ENCODE data around the gene TSSK2. TPM values are rescaled to one million over a fixed set of nuclear protein-coding genes. Genes with fewer than 3 reads are reported as not detected.

Gene TSSK2
- total RNA-seq, 2 experiments from 2014 or later, result not detected

DNA sequence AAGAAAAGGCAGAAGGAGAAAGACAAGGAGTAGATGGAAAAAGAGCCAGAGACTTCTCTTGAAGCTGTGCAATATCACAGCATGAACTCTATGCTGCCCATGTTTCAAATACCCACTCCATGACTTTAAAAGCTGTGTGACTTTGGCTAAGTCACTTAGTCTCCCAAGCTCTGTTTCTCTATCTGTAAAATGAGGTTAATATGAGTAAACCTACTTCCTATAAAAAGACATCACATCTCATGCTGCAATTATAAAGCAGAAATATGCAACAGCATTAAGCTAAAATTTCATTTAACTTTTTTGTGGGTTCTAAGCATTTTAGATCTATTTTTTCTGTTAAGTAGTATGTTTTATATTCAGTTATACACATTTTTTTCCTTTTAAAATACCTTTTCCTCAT lies 20.5 kb upstream of the TSSK2 start:
- no peak for TF ChIP-seq EZH2phosphoT487 (IDR thresholded peaks at IDR 0.05; ENCODE audit: borderline replicate concordance, low read depth, low read length)
- TF ChIP-seq, protein P1, sequence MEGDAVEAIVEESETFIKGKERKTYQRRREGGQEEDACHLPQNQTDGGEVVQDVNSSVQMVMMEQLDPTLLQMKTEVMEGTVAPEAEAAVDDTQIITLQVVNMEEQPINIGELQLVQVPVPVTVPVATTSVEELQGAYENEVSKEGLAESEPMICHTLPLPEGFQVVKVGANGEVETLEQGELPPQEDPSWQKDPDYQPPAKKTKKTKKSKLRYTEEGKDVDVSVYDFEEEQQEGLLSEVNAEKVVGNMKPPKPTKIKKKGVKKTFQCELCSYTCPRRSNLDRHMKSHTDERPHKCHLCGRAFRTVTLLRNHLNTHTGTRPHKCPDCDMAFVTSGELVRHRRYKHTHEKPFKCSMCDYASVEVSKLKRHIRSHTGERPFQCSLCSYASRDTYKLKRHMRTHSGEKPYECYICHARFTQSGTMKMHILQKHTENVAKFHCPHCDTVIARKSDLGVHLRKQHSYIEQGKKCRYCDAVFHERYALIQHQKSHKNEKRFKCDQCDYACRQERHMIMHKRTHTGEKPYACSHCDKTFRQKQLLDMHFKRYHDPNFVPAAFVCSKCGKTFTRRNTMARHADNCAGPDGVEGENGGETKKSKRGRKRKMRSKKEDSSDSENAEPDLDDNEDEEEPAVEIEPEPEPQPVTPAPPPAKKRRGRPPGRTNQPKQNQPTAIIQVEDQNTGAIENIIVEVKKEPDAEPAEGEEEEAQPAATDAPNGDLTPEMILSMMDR (conservative IDR thresholded peaks at IDR 0.05; ENCODE audit: low read length), result no peak
- intact Hi-C loops (cut with micrococcal nuclease; ENCODE audit: unreplicated experiment), result no loop called here
- peaks cover 91% of the 10 kb centered on the region for H3K79me2 ChIP-seq (ENCODE audit: insufficient read depth, low read depth, low read length)
- H3K9me2 ChIP-seq (ENCODE audit: insufficient read depth, low read length), result no peaks in the 10 kb centered on the region
- H4K20me1 ChIP-seq (ENCODE audit: insufficient read depth, low read length), result peaks cover 28% of the 10 kb centered on the region
- BruUV-seq (replicated peaks), result no TSS peak
- ChIA-PET POLR2A (interaction anchor here (0.6 to 1.3 kb wide), 3 partner anchors 8 to 47 kb away, joined by 3 to 4 read pairs (median 3); no protein-coding TSS in a partner anchor), CTCF (ENCODE audit: unreplicated experiment) (interaction anchor here (1.6 kb wide), 1 partner anchor 34 kb away, joined by 3 read pairs; the partner anchor contains the start of gene ESS2)
- peaks cover 24% of the 10 kb centered on the region for H3K36me3 ChIP-seq (ENCODE audit: insufficient read depth, low read length)
- H3K27ac ChIP-seq (ENCODE audit: low read depth, low read length, poor library complexity, severe bottlenecking), result no peak overlapping the region
- H2AFZ ChIP-seq (ENCODE audit: low read length), result no peak overlapping the region
- no peaks in the 10 kb centered on the region for H3K9me3 ChIP-seq (ENCODE audit: low read length)
- H3K4me3 ChIP-seq (ENCODE audit: low read depth, low read length, poor library complexity, severe bottlenecking), result no peak overlapping the region
- peaks cover 32% of the 10 kb centered on the region for H3K4me1 ChIP-seq (ENCODE audit: insufficient read depth, low read length, poor library complexity, severe bottlenecking)
- no peak overlapping the region for H3K4me2 ChIP-seq (ENCODE audit: low read length)
- no peak for DNase-seq (ENCODE audit: low spot score)

DNA sequence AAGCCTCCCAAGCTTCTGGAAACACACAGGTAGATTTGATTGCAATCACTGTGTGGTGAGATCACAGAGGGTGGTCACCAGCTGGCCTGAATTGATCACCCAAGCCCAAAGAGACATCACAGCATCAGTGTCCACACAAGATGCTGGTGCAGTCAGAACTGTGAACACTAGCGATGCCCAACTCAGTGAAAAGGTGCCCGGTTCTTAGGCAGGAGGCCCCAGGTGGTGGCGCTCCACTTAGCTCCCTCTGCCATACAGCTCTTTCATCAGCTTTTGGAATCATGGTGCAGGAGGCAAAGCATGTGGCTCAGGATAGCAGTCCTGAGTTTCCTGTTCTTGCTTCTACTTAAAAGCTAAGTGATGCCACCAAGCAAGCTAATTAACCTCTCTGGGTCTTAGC lies 20.0 kb upstream of the TSSK2 start:
- no peak overlapping the region for H3K4me3 ChIP-seq (ENCODE audit: low read depth, low read length, poor library complexity, severe bottlenecking)
- no peak for TF ChIP-seq EZH2phosphoT487 (IDR thresholded peaks at IDR 0.05; ENCODE audit: borderline replicate concordance, low read depth, low read length)
- TF ChIP-seq, protein P1 (conservative IDR thresholded peaks at IDR 0.05; ENCODE audit: low read length), result peak; percentile 43; the same call in 1 of the 2 replicates
- no TSS peak for BruUV-seq (replicated peaks)
- H2AFZ ChIP-seq (ENCODE audit: low read length), result no peak overlapping the region
- peaks cover 33% of the 10 kb centered on the region for H4K20me1 ChIP-seq (ENCODE audit: insufficient read depth, low read length)
- H3K79me2 ChIP-seq (ENCODE audit: insufficient read depth, low read depth, low read length), result peaks cover 92% of the 10 kb centered on the region
- no peak overlapping the region for H3K27ac ChIP-seq (ENCODE audit: low read depth, low read length, poor library complexity, severe bottlenecking)
- intact Hi-C loops (cut with micrococcal nuclease; ENCODE audit: unreplicated experiment), result no loop called here
- no peaks in the 10 kb centered on the region for H3K9me3 ChIP-seq (ENCODE audit: low read length)
- H3K9me2 ChIP-seq (ENCODE audit: insufficient read depth, low read length), result no peaks in the 10 kb centered on the region
- H3K4me1 ChIP-seq (ENCODE audit: insufficient read depth, low read length, poor library complexity, severe bottlenecking), result peaks cover 37% of the 10 kb centered on the region
- CTCF ChIA-PET (ENCODE audit: unreplicated experiment), result interaction anchor here (1.6 kb wide), 1 partner anchor 33 kb away, joined by 3 read pairs; the partner anchor contains the start of gene ESS2
- no peak for DNase-seq (ENCODE audit: low spot score)
- POLR2A ChIA-PET, result interaction anchor here (0.6 to 0.7 kb wide), 2 partner anchors 37 to 47 kb away, joined by 4 to 7 read pairs; no protein-coding TSS in a partner anchor
- H3K4me2 ChIP-seq (ENCODE audit: low read length), result no peak overlapping the region
- H3K36me3 ChIP-seq (ENCODE audit: insufficient read depth, low read length), result peaks cover 25% of the 10 kb centered on the region

DNA sequence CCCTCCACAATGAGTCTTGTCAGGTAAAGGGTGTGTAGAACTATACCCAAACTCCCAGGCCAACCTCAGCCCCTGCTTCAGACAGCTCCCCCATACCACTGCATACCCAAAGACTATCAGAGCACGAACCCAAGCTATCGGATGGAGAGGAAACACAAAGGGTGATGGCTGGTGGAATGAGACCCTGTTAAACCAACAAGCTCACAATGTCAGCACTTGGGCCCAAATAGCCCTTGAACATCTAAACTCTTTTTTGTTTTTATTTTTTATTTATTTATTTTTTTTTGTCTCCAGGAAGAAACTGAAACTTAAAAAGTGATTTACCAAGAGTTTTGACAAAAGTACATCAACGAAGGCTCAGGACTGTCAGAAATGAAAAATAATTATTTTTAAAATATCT lies 19.5 kb upstream of the TSSK2 start:
- ChIA-PET CTCF (ENCODE audit: unreplicated experiment) (interaction anchor here (1.6 kb wide), 1 partner anchor 33 kb away, joined by 3 read pairs; the partner anchor contains the start of gene ESS2), POLR2A (interaction anchor here (0.7 kb wide), 1 partner anchor 37 kb away, joined by 7 read pairs; no protein-coding TSS in a partner anchor)
- Histone ChIP-seq H3K36me3 (ENCODE audit: insufficient read depth, low read length) (peaks cover 27% of the 10 kb centered on the region), H3K4me2 (ENCODE audit: low read length) (no peak overlapping the region), H3K27ac (ENCODE audit: low read depth, low read length, poor library complexity, severe bottlenecking) (no peak overlapping the region), H3K4me3 (ENCODE audit: low read depth, low read length, poor library complexity, severe bottlenecking) (no peak overlapping the region), H4K20me1 (ENCODE audit: insufficient read depth, low read length) (peaks cover 37% of the 10 kb centered on the region), H3K9me3 (ENCODE audit: low read length) (no peaks in the 10 kb centered on the region), H3K79me2 (ENCODE audit: insufficient read depth, low read depth, low read length) (peaks cover 92% of the 10 kb centered on the region), H3K4me1 (ENCODE audit: insufficient read depth, low read length, poor library complexity, severe bottlenecking) (peaks cover 41% of the 10 kb centered on the region), H2AFZ (ENCODE audit: low read length) (no peak overlapping the region), H3K9me2 (ENCODE audit: insufficient read depth, low read length) (no peaks in the 10 kb centered on the region)
- TF ChIP-seq EZH2phosphoT487 (IDR thresholded peaks at IDR 0.05; ENCODE audit: borderline replicate concordance, low read depth, low read length), result no peak
- TF ChIP-seq, protein P1 (conservative IDR thresholded peaks at IDR 0.05; ENCODE audit: low read length), result 0 out of 2 replicates have a peak, but pooled peaks have one; percentile 2
- intact Hi-C loops (cut with micrococcal nuclease; ENCODE audit: unreplicated experiment), result no loop called here
- DNase-seq (ENCODE audit: low spot score), result no peak
- BruUV-seq (replicated peaks), result no TSS peak
